ENCODE data around the gene ASMTL. TPM values are rescaled to one million over a fixed set of nuclear protein-coding genes. Genes with fewer than 3 reads are reported as not detected.

ASMTL gene
- total RNA-seq, 6 experiments from 2014 or later = 26.8 to 35.1 (median 32.8) TPM

DNA sequence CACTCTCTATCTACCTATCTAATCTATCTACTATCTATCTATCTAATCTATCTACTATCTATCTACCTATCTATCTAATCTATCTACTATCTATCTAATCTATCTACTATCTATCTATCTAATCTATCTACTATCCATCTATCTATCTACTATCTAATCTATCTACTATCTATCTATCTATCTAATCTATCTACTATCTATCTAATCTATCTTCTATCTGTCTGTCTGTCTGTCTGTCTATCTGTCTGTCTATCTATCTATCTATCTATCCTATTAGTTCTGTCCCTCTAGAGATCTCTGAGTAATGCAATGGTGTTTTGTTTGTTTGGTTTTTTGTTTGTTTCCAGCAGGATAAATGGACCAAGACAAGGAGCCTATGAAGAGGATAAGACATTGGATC, 9.4 kb upstream of the ASMTL start:
- peaks cover 21% of the 10 kb centered on the region for H3K27me3 Mint-ChIP-seq (ENCODE audit: insufficient read depth)
- H3K4me3 Mint-ChIP-seq = no peak overlapping the region
- no peaks in the 10 kb centered on the region for H3K9me3 Mint-ChIP-seq
- DNase-seq = no peak
- TF ChIP-seq, protein P1, sequence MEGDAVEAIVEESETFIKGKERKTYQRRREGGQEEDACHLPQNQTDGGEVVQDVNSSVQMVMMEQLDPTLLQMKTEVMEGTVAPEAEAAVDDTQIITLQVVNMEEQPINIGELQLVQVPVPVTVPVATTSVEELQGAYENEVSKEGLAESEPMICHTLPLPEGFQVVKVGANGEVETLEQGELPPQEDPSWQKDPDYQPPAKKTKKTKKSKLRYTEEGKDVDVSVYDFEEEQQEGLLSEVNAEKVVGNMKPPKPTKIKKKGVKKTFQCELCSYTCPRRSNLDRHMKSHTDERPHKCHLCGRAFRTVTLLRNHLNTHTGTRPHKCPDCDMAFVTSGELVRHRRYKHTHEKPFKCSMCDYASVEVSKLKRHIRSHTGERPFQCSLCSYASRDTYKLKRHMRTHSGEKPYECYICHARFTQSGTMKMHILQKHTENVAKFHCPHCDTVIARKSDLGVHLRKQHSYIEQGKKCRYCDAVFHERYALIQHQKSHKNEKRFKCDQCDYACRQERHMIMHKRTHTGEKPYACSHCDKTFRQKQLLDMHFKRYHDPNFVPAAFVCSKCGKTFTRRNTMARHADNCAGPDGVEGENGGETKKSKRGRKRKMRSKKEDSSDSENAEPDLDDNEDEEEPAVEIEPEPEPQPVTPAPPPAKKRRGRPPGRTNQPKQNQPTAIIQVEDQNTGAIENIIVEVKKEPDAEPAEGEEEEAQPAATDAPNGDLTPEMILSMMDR (IDR thresholded peaks at IDR 0.05) = no peak
- no peak overlapping the region for H3K27ac Mint-ChIP-seq
- H3K36me3 Mint-ChIP-seq (ENCODE audit: low read depth) = no peaks in the 10 kb centered on the region
- peaks cover 16% of the 10 kb centered on the region for H3K4me1 Mint-ChIP-seq (ENCODE audit: low read depth)

DNA sequence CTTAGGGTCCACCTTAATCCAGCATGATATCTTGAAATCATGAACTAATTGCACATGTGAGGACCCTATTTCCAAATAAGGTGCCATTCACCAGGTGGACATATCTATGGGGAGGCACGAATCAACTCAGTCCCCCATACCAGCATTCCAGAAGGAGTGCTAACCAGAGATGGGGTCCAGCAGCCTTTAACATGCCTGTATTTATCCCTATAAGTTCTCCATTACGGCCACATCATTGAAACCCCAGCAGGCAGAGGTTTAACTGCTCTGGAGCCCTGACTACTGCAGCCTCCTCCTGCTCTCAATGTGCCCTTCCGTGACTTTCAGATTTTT, 3.2 kb upstream of the ASMTL start:
- Mint-ChIP-seq H3K27ac (no peak overlapping the region), H3K4me1 (ENCODE audit: low read depth) (no peaks in the 10 kb centered on the region), H3K36me3 (ENCODE audit: low read depth) (no peaks in the 10 kb centered on the region), H3K4me3 (no peak overlapping the region), H3K9me3 (no peaks in the 10 kb centered on the region), H3K27me3 (ENCODE audit: insufficient read depth) (peaks cover 5% of the 10 kb centered on the region)
- TF ChIP-seq, protein P1 (IDR thresholded peaks at IDR 0.05) = no peak
- DNase-seq = no peak

- no peak overlapping the region for H3K27ac Mint-ChIP-seq
- peak; percentile 52 for DNase-seq
- H3K4me3 Mint-ChIP-seq = peak overlapping the region; percentile 42; the same call in 1 of the 2 replicates
- H3K27me3 Mint-ChIP-seq (ENCODE audit: insufficient read depth) = peaks cover 7% of the 10 kb centered on the region
- peaks cover 9% of the 10 kb centered on the region for H3K36me3 Mint-ChIP-seq (ENCODE audit: low read depth)
- TF ChIP-seq, protein P1 (IDR thresholded peaks at IDR 0.05) = peak; percentile 94
- peaks cover 2% of the 10 kb centered on the region; the same call in 1 of the 2 replicates for H3K9me3 Mint-ChIP-seq
- H3K4me1 Mint-ChIP-seq (ENCODE audit: low read depth) = no peaks in the 10 kb centered on the region
Measured at GRCh38 chrX:1453951-1454785, 1.5 kb upstream of the ASMTL start.

- Mint-ChIP-seq H3K9me3 (peaks cover 10% of the 10 kb centered on the region), H3K27ac (peak overlapping the region; percentile 47; the same call in 1 of the 2 replicates), H3K4me1 (ENCODE audit: low read depth) (no peaks in the 10 kb centered on the region), H3K36me3 (ENCODE audit: low read depth) (peaks cover 17% of the 10 kb centered on the region), H3K4me3 (peak overlapping the region; percentile 78), H3K27me3 (ENCODE audit: insufficient read depth) (peaks cover 7% of the 10 kb centered on the region)
- DNase-seq = no peak
- TF ChIP-seq, protein P1 (IDR thresholded peaks at IDR 0.05) = no peak
Measured at GRCh38 chrX:1453395-1453783, 680 bp upstream of the ASMTL start.

- H3K4me1 Mint-ChIP-seq (ENCODE audit: low read depth) = no peaks in the 10 kb centered on the region
- no peak for DNase-seq
- H3K36me3 Mint-ChIP-seq (ENCODE audit: low read depth) = peaks cover 32% of the 10 kb centered on the region
- H3K27me3 Mint-ChIP-seq (ENCODE audit: insufficient read depth) = peaks cover 7% of the 10 kb centered on the region
- peak overlapping the region; percentile 85 for H3K27ac Mint-ChIP-seq
- TF ChIP-seq, protein P1 (IDR thresholded peaks at IDR 0.05) = no peak
- peaks cover 25% of the 10 kb centered on the region for H3K9me3 Mint-ChIP-seq
- H3K4me3 Mint-ChIP-seq = peak overlapping the region; percentile 88
Measured at GRCh38 chrX:1451661-1452515, 821 bp downstream of the ASMTL start.

All from HFFc6 (cell line).